HUES6 (cell line): ENCODE data around the gene SGCD.

Experiments
- H3K27ac ChIP-seq: 2 replicates; pipeline ENCODE4 v1.7.0; 2013; ENCODE audit warnings: low read depth, mild to moderate bottlenecking, low read length, inconsistent platforms
- H3K27me3 ChIP-seq: 2 replicates; pipeline ENCODE4 v1.6.1; 2013; ENCODE audit warnings: low read length; ENCODE audit not compliant: control insufficient read depth, insufficient read depth
- H3K36me3 ChIP-seq: 2 replicates; pipeline ENCODE4 v1.6.1; 2013; ENCODE audit warnings: low read length; ENCODE audit not compliant: control insufficient read depth, insufficient read depth
- H3K4me1 ChIP-seq: 2 replicates; pipeline ENCODE4 v1.6.1; 2013; ENCODE audit warnings: low read length; ENCODE audit not compliant: control insufficient read depth, insufficient read depth
- H3K4me3 ChIP-seq: 2 replicates; pipeline ENCODE4 v1.5.1; 2013; ENCODE audit warnings: low read depth, low read length
- H3K9ac ChIP-seq: one replicate; pipeline ENCODE4 v1.6.1; 2013; ENCODE audit warnings: mild to moderate bottlenecking, low read length
- H3K9me3 ChIP-seq: 2 replicates; pipeline ENCODE4 v1.6.1; 2013; ENCODE audit warnings: low read depth, low read length; ENCODE audit not compliant: control insufficient read depth, insufficient read depth

The SGCD gene

GRCh38 chr5:156456857-156457256 is 129.9 kb downstream of the SGCD start:
- no peak overlapping the region for H3K4me3 ChIP-seq
- peaks cover 7% of the 10 kb centered on the region for H3K4me1 ChIP-seq
- H3K27me3 ChIP-seq, result no peaks in the 10 kb centered on the region
- H3K9ac ChIP-seq, result no peak overlapping the region
- no peak overlapping the region for H3K27ac ChIP-seq
- H3K9me3 ChIP-seq, result no peaks in the 10 kb centered on the region
- no peaks in the 10 kb centered on the region for H3K36me3 ChIP-seq

GRCh38 chr5:156459812-156460385 is 132.9 kb downstream of the SGCD start:
- H3K4me1 ChIP-seq, result peaks cover 7% of the 10 kb centered on the region
- no peak overlapping the region for H3K4me3 ChIP-seq
- no peaks in the 10 kb centered on the region for H3K36me3 ChIP-seq
- no peak overlapping the region for H3K9ac ChIP-seq
- no peak overlapping the region for H3K27ac ChIP-seq
- H3K27me3 ChIP-seq, result no peaks in the 10 kb centered on the region
- H3K9me3 ChIP-seq, result no peaks in the 10 kb centered on the region

- Histone ChIP-seq H3K27ac (no peak overlapping the region), H3K9ac (no peak overlapping the region), H3K36me3 (no peaks in the 10 kb centered on the region), H3K4me1 (peaks cover 7% of the 10 kb centered on the region), H3K4me3 (no peak overlapping the region), H3K9me3 (no peaks in the 10 kb centered on the region), H3K27me3 (no peaks in the 10 kb centered on the region)
These were observed 133.5 kb downstream of the SGCD start for GRCh38 chr5:156460471-156460870.

- H3K27me3 ChIP-seq, result no peaks in the 10 kb centered on the region
- no peak overlapping the region for H3K4me3 ChIP-seq
- H3K9ac ChIP-seq, result no peak overlapping the region
- H3K4me1 ChIP-seq, result no peaks in the 10 kb centered on the region
- no peaks in the 10 kb centered on the region for H3K9me3 ChIP-seq
- H3K36me3 ChIP-seq, result no peaks in the 10 kb centered on the region
- no peak overlapping the region for H3K27ac ChIP-seq
These were observed 139.9 kb downstream of the SGCD start for GRCh38 chr5:156466871-156467270.

- Histone ChIP-seq H3K4me3 (no peak overlapping the region), H3K4me1 (no peaks in the 10 kb centered on the region), H3K27me3 (no peaks in the 10 kb centered on the region), H3K9me3 (no peaks in the 10 kb centered on the region), H3K27ac (no peak overlapping the region), H3K36me3 (no peaks in the 10 kb centered on the region), H3K9ac (no peak overlapping the region)
These were observed 142.7 kb downstream of the SGCD start for GRCh38 chr5:156469636-156470035.

- no peaks in the 10 kb centered on the region for H3K27me3 ChIP-seq
- H3K9ac ChIP-seq, result no peak overlapping the region
- H3K4me3 ChIP-seq, result no peak overlapping the region
- H3K36me3 ChIP-seq, result no peaks in the 10 kb centered on the region
- H3K9me3 ChIP-seq, result no peaks in the 10 kb centered on the region
- peaks cover 9% of the 10 kb centered on the region; the same call in 1 of the 2 replicates for H3K4me1 ChIP-seq
- no peak overlapping the region for H3K27ac ChIP-seq
These were observed 144.9 kb downstream of the SGCD start for GRCh38 chr5:156471893-156472292.

- H3K9ac ChIP-seq, result no peak overlapping the region
- no peak overlapping the region for H3K27ac ChIP-seq
- peaks cover 9% of the 10 kb centered on the region; the same call in 1 of the 2 replicates for H3K4me1 ChIP-seq
- H3K9me3 ChIP-seq, result no peaks in the 10 kb centered on the region
- no peaks in the 10 kb centered on the region for H3K27me3 ChIP-seq
- no peak overlapping the region for H3K4me3 ChIP-seq
- no peaks in the 10 kb centered on the region for H3K36me3 ChIP-seq
These were observed 146.4 kb downstream of the SGCD start for GRCh38 chr5:156473269-156473908.

GRCh38 chr5:156474251-156474650 is 147.3 kb downstream of the SGCD start:
- Histone ChIP-seq H3K9me3 (no peaks in the 10 kb centered on the region), H3K9ac (no peak overlapping the region), H3K36me3 (no peaks in the 10 kb centered on the region), H3K4me3 (no peak overlapping the region), H3K4me1 (peaks cover 9% of the 10 kb centered on the region; the same call in 1 of the 2 replicates), H3K27ac (no peak overlapping the region), H3K27me3 (no peaks in the 10 kb centered on the region)

- Histone ChIP-seq H3K4me3 (no peak overlapping the region), H3K9me3 (no peaks in the 10 kb centered on the region)
These were observed 148.5 kb downstream of the SGCD start for GRCh38 chr5:156475182-156476157.

GRCh38 chr5:156476158-156476551 is 149.2 kb downstream of the SGCD start:
- no peak overlapping the region for H3K9ac ChIP-seq
- no peak overlapping the region for H3K27ac ChIP-seq

More at GRCh38 chr5:156475182-156476157, 148.5 kb downstream of the SGCD start:
- Histone ChIP-seq H3K4me1 (peaks cover 9% of the 10 kb centered on the region; the same call in 1 of the 2 replicates), H3K36me3 (no peaks in the 10 kb centered on the region), H3K9ac (no peak overlapping the region), H3K27me3 (no peaks in the 10 kb centered on the region), H3K27ac (no peak overlapping the region)

GRCh38 chr5:156476678-156477077 is 149.7 kb downstream of the SGCD start:
- Histone ChIP-seq H3K4me3 (no peak overlapping the region), H3K27me3 (no peaks in the 10 kb centered on the region), H3K27ac (no peak overlapping the region), H3K4me1 (peaks cover 9% of the 10 kb centered on the region; the same call in 1 of the 2 replicates), H3K36me3 (no peaks in the 10 kb centered on the region), H3K9ac (no peak overlapping the region), H3K9me3 (no peaks in the 10 kb centered on the region)

More at GRCh38 chr5:156476158-156476551, 149.2 kb downstream of the SGCD start:
- Histone ChIP-seq H3K4me1 (peaks cover 9% of the 10 kb centered on the region; the same call in 1 of the 2 replicates), H3K9me3 (no peaks in the 10 kb centered on the region), H3K36me3 (no peaks in the 10 kb centered on the region), H3K27me3 (no peaks in the 10 kb centered on the region), H3K4me3 (no peak overlapping the region)
